HFF-Myc (cell line): ENCODE measurements around the gene FAM83D.
"Not testable (repeated sequence)": the region's sequence is repeated elsewhere in the genome, so short reads cannot be mapped to it uniquely, and the experiment has no call there.

Source experiments
- DNase-seq: peaks from one replicate; pipeline ENCODE4 v3.0.0-alpha.2; 2011; ENCODE audit warnings: low read depth; ENCODE audit errors: extremely low read depth
- H3K4me3 ChIP-seq: replicated peaks from 2 replicates; pipeline ENCODE4 v1.5.1; 2011; ENCODE audit warnings: low read depth, mild to moderate bottlenecking, control low read depth, low read length
- CTCF ChIP-seq: IDR thresholded peaks from 2 replicates; pipeline ENCODE4 v1.5.1; 2012; ENCODE audit warnings: mild to moderate bottlenecking, low read depth, low read length, control low read depth; ENCODE audit errors: missing control alignments

FAM83D gene

GRCh38 chr20:38990728-38991127, 64.5 kb downstream of the FAM83D start:
- DNase-seq: no peak
- TF ChIP-seq CTCF: no peak
- H3K4me3 ChIP-seq: no peak overlapping the region

- no peak for DNase-seq
- H3K4me3 ChIP-seq: no peak overlapping the region
- no peak for TF ChIP-seq CTCF
These were observed 65.8 kb downstream of the FAM83D start for GRCh38 chr20:38991814-38992704.

GRCh38 chr20:38995536-38996044, 69.4 kb downstream of the FAM83D start:
- no peak for DNase-seq
- no peak for TF ChIP-seq CTCF
- no peak overlapping the region for H3K4me3 ChIP-seq

- not testable (repeated sequence) for DNase-seq, H3K4me3 ChIP-seq
These were observed 70.6 kb downstream of the FAM83D start for GRCh38 chr20:38996866-38997265.

GRCh38 chr20:38997622-38998021, 71.4 kb downstream of the FAM83D start:
- TF ChIP-seq CTCF: no peak
- no peak overlapping the region for H3K4me3 ChIP-seq
- no peak for DNase-seq

GRCh38 chr20:38999217-38999616, 73.0 kb downstream of the FAM83D start:
- TF ChIP-seq CTCF: no peak
- no peak for DNase-seq
- H3K4me3 ChIP-seq: no peak overlapping the region

GRCh38 chr20:38999965-39000910, 74.0 kb downstream of the FAM83D start:
- H3K4me3 ChIP-seq: no peak overlapping the region
- TF ChIP-seq CTCF: no peak
- no peak for DNase-seq
